Tibial nerve (tissue), 3 donors: Measurements from ENCODE around the gene NEDD9.

Source experiments
- CTCF ChIP-seq, 5 experiments: fragments of 200-600 bp in 3 of 5; fragments of 450-650 bp in 2 of 5; sonication (generic) in 3 of 5; IDR thresholded peaks; one replicate each; pipeline ENCODE4 v1.5.1; 2016 to 2019; ENCODE audit warnings: antibody characterized with exemption in 5 of 5, mild to moderate bottlenecking in 3 of 5, moderate library complexity in 2 of 5
- POLR2A ChIP-seq, 2 donors: fragments of 450-650 bp; IDR thresholded peaks; one replicate each; pipeline ENCODE4 v1.6.1; 2017; ENCODE audit warnings: antibody characterized with exemption in 2 of 2, mild to moderate bottlenecking in 2 of 2, moderate library complexity in 2 of 2

- TF ChIP-seq POLR2A (IDR thresholded peaks at IDR 0.05) (no peak), CTCF (IDR thresholded peaks at IDR 0.05) (no peak)
Observed at GRCh38 chr6:11174242-11174611, 58.2 kb downstream of the NEDD9 start.
